GM21423 (cell line): Measurements from ENCODE around the gene HOXC12.

Experiments
- ATAC-seq: cut with Tn5 transposase; IDR thresholded peaks from one replicate; pipeline ENCODE4 v1.9.1; 2021; ENCODE audit warnings: mild to moderate bottlenecking, moderate library complexity; ENCODE audit not compliant: unreplicated experiment

HOXC12 gene

DNA sequence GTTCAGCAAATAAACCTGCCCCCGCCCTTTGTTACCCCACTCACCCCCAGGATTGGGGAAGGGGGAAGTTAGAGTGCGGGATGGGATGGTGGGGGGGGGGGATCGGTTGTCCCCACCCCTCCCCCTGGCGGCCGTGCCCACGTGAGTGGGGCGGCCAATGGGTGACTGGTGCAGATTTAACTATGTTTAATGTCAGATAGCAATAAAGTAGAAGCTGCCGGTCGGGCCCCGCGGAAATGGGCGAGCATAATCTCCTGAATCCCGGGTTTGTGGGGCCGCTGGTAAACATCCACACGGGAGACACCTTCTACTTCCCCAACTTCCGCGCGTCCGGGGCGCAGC lies at the start of gene HOXC12:
Gene HOXC12 (plus strand): TSS at position 210 of the 342 bp plus-strand sequence. CDS start 27 bp downstream, at position 237.
- no peak for ATAC-seq

DNA sequence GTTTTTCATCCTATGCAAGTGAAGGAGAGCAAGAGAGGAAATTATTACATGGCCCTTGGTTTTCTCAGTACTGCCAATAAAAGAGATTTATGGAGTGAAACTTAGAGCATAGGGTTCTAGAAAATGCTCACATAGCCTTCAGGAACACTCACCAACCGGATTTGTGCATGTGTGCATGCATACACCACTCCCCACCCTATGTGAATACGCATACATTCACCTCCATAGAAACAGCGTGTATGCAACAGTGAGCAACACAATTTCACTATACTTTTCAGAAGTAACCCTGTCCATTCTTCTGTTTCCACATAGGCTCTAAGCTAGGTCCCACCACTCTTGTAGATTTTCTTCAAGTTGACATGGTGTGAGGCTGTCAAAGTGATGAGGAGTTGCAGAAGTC lies 47.6 kb upstream of the HOXC12 start:
- ATAC-seq: no peak

GRCh38 chr12:53916788-53917655 lies 37.7 kb upstream of the HOXC12 start:
- ATAC-seq: no peak

DNA sequence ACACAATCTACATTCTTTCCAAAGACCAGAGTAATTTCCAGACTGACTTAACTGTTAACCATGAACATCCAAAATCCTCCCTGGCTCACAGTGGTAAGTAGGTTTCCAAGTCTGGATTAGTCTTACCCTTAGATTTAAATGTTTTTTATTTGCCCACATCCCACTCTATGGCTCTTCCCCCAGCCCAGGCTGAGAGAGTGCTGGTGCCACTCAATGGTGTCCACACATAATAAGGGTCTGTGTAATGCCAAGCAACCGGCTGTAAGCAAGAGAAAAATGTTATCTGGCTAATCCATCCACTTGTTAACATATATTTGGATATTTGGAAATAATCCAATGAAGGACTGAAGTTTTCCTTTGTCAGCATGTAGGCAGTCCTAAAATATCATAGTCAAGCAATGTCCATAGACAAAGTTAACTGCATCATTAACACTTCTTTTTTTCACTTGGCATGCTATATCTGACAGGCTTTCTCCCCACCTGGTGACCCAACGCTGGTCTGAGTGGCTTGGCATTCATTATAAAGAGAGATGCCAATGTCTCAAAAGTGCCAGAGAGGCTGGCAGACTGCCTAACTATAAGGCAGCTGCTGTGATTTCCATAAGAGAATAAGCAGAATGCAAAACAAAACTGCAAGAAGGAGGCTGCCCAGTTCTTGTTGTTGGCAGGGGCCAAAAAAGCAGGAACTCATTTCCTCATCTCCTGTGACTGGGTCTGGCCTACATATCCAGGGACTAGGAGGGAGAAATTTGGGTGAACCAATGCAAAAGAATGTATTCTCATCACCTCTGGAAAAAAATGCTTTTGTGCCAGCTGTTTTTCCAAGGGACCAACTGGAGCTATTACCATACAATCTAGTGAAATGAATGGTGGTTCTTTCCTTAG lies 29.9 kb upstream of the HOXC12 start:
- no peak for ATAC-seq

DNA sequence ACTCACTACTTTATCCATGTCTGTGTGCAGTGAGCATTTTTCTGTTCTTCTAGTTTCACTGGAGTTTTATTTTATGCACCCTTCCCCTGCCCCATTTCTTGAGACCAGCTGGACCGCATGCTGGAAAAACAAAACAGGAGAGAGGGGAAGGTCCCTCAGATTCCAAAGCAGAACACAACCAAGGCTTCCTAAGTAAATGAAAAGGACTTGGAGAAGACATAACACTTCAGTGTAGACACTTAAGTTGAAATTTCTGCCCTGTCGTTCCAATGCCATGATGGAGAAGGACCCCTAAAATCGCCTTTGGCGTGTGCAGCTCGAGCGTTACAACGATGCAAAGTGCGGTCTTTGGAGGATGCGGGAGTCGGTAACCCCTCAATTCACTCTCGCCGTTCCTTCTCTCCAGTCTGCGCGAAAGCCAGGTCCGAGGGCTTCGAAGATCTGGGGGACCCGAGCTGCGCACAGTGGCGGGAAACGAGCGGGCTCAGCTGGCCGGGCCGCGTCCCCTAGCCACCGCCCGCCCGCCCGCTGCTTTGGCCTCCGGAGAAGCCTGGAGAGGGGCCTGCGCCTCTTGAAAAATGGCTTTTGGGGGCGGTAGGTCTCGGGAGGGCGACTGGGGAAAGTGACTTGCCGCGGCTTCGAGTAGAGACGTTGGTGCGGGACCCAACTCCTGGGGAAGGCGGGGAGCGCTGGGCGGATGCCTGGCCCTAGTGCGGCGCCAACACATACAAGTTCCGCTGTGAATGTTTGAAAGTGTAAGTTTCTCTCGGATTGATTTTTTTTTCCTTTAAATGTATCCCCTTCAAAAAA lies 27.3 kb upstream of the HOXC12 start:
- ATAC-seq: no peak

GRCh38 chr12:53928054-53928835 lies 26.5 kb upstream of the HOXC12 start:
- ATAC-seq: no peak

- no peak for ATAC-seq
Observed at GRCh38 chr12:53929527-53929926, 25.2 kb upstream of the HOXC12 start.

- no peak for ATAC-seq
Observed at GRCh38 chr12:53930591-53931255, 24.0 kb upstream of the HOXC12 start.

- no peak for ATAC-seq
Observed at GRCh38 chr12:53931844-53932581, 22.7 kb upstream of the HOXC12 start.

- ATAC-seq: no peak
Observed at GRCh38 chr12:53932915-53933314, 21.8 kb upstream of the HOXC12 start.

DNA sequence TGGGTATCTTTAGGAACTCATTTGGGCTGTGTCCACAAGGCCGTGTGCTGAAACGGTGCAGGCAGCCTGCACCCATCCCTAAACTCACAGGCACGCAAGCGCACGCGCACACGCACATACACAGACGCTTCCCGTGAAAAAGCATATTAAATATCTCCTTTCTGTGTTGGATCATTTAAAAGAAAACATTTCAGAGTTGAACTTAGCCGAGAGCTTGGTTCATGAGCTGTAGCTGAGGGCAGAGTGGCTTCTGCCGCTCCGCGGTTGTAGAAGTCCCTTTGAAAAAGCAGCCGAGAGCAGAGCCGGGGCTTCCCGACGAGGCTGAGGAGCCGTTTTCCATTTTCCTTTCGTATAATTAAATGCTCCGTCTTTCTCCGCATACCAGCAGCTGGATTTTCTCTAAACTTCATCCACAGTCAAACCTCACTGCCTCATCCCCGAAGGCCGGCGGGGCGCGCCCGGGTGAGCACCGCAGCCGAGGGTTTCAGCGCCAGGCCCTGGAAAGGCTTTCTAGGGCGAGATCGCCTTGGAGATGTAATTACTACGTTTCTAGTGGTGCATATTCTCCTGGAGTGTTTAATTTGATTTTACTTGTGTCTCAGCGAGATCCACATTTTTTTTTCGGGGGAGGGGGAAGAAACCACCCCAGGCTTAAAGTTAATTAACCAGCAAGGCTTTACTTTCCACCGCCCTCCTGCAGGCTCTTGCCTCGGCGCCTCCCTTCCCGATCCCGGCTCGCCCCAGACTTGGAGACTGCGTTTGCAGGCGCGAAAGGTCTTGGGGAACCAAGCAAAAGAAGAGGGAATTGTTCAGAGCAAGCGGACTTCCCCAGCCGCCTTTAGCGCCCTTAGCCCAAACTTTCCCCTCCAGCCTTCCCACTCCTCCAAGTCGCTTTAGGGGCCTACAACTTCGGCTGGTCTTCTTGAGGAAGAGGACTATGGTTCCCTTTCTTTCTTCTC lies 19.0 kb upstream of the HOXC12 start:
- no peak for ATAC-seq

GRCh38 chr12:53937099-53937498 lies 17.6 kb upstream of the HOXC12 start:
- ATAC-seq: no peak

GRCh38 chr12:53937596-53938325 lies 16.9 kb upstream of the HOXC12 start:
- ATAC-seq: no peak

DNA sequence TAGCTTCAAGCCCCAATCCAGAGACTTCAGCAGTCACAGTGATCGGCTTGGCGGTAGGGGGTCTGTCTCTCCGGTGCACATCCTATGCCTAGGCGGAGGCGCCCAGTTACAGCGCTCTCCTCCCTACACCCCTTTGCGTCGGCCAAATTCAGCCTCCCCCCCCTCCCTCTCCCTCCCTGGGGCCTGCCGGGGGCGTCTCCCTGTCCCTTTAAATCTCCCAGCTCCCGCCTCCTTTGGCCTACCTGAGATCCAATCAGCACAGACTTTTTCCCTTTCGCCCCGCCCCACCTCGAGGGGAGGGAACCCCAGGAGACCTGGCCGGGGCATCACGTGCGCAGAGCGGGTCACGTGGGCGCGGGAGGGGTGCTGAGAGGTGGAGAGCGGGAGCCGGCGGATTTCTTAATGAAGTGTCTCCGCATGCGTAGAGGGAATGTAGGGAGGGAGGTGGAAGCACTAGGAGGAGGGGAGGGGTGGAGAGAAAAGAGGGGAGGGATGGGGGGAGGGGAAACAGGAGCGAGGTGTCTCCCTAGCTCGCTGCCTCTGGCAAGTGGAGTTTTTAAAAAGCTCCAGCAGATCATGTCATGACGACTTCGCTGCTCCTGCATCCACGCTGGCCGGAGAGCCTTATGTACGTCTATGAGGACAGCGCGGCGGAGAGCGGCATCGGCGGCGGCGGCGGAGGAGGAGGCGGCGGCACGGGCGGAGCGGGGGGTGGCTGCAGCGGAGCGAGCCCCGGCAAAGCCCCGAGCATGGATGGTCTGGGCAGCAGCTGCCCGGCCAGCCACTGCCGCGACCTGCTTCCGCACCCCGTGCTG lies 16.2 kb upstream of the HOXC12 start, which contains the start of gene HOXC13:
Gene HOXC13 (plus strand): TSS at position 506 of the 815 bp plus-strand sequence. CDS start 76 bp downstream, at position 582.
- no peak for ATAC-seq

DNA sequence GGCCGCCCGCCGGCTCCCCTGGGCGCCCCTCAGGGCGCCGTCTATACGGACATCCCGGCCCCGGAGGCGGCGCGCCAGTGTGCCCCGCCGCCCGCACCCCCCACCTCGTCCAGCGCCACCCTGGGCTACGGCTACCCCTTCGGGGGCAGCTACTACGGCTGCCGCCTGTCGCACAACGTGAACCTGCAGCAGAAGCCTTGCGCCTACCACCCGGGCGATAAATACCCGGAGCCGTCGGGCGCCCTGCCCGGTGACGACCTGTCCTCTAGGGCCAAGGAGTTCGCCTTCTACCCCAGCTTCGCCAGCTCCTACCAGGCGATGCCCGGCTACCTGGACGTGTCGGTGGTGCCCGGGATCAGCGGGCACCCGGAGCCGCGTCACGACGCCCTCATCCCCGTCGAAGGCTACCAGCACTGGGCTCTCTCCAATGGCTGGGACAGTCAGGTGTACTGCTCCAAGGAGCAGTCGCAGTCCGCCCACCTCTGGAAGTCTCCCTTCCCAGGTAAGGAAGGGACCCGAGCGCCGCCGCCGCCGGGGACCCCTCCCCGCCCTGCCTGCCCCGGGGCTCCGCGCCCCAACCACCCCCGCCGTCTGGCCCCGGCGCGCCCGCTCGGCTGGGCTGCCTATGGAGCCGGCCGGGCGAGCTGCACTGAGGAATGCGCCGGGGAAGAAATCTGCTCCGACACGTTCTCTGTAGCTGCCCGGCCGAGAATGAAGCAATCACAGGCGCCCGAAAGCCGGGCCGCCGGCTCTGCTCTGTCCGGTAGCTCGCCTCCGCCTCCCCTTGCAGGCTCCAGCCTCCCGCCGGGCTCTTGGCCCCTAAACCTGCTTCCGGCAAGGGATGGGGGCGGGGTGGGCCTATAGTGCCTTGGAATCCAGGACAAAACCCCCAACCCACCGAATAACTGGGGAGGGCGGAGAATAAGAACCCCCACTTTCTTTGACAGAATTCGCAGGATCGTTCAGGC lies 15.3 kb upstream of the HOXC12 start:
- no peak for ATAC-seq
